Measurements from ENCODE around the gene TMEM191C. TPM values are rescaled to one million over a fixed set of nuclear protein-coding genes. Genes with fewer than 3 reads are reported as not detected.
"Not testable (repeated sequence)": the region's sequence is repeated elsewhere in the genome, so short reads cannot be mapped to it uniquely, and the experiment has no call there.

TMEM191C gene
- polyA plus RNA-seq, 1 experiment = 0.58 TPM

GRCh38 chr22:21441170-21441569 is 26.0 kb upstream of the TMEM191C start:
- H3K27ac ChIP-seq (ENCODE audit: low read depth, low read length); POLR2A ChIA-PET; H3K27me3 ChIP-seq (ENCODE audit: control insufficient read depth, insufficient read depth, low read length); CTCF ChIA-PET; H3K4me3 ChIP-seq (ENCODE audit: low read depth, low read length); DNase-seq (ENCODE audit: low read depth, low spot score); H3K9me3 ChIP-seq (ENCODE audit: control insufficient read depth, insufficient read depth, low read length): not testable (repeated sequence)

GRCh38 chr22:21442123-21442522 is 25.1 kb upstream of the TMEM191C start:
- H3K4me3 ChIP-seq (ENCODE audit: low read depth, low read length); H3K27me3 ChIP-seq (ENCODE audit: control insufficient read depth, insufficient read depth, low read length); H3K9me3 ChIP-seq (ENCODE audit: control insufficient read depth, insufficient read depth, low read length); DNase-seq (ENCODE audit: low read depth, low spot score); H3K27ac ChIP-seq (ENCODE audit: low read depth, low read length); CTCF ChIA-PET; POLR2A ChIA-PET: not testable (repeated sequence)

GRCh38 chr22:21442646-21443045 is 24.5 kb upstream of the TMEM191C start:
- POLR2A ChIA-PET; DNase-seq (ENCODE audit: low read depth, low spot score); H3K9me3 ChIP-seq (ENCODE audit: control insufficient read depth, insufficient read depth, low read length); CTCF ChIA-PET; H3K27me3 ChIP-seq (ENCODE audit: control insufficient read depth, insufficient read depth, low read length); H3K4me3 ChIP-seq (ENCODE audit: low read depth, low read length); H3K27ac ChIP-seq (ENCODE audit: low read depth, low read length): not testable (repeated sequence)

GRCh38 chr22:21443057-21443734 is 24.0 kb upstream of the TMEM191C start:
- Histone ChIP-seq H3K27me3 (ENCODE audit: control insufficient read depth, insufficient read depth, low read length) (no peaks in the 10 kb centered on the region), H3K9me3 (ENCODE audit: control insufficient read depth, insufficient read depth, low read length) (no peaks in the 10 kb centered on the region; the same call in 1 of the 2 replicates), H3K27ac (ENCODE audit: low read depth, low read length) (no peak overlapping the region), H3K4me3 (ENCODE audit: low read depth, low read length) (no peak overlapping the region)
- no peak for TF ChIP-seq CTCF (IDR thresholded peaks at IDR 0.05; ENCODE audit: low read depth, low read length)
- ChIA-PET CTCF (no interaction called here), POLR2A (no interaction called here)
- DNase-seq (ENCODE audit: low read depth, low spot score) = no peak

- H3K4me3 ChIP-seq (ENCODE audit: low read depth, low read length) = no peak overlapping the region
- H3K27me3 ChIP-seq (ENCODE audit: control insufficient read depth, insufficient read depth, low read length) = no peaks in the 10 kb centered on the region
- H3K27ac ChIP-seq (ENCODE audit: low read depth, low read length) = no peak overlapping the region
- ChIA-PET POLR2A (no interaction called here), CTCF (no interaction called here)
- no peak for TF ChIP-seq CTCF (IDR thresholded peaks at IDR 0.05; ENCODE audit: low read depth, low read length)
- DNase-seq (ENCODE audit: low read depth, low spot score) = no peak
- no peaks in the 10 kb centered on the region; the same call in 1 of the 2 replicates for H3K9me3 ChIP-seq (ENCODE audit: control insufficient read depth, insufficient read depth, low read length)
Measured at GRCh38 chr22:21443735-21444421, 23.3 kb upstream of the TMEM191C start.

- CTCF ChIA-PET = no interaction called here
Measured at GRCh38 chr22:21444701-21445436, 22.3 kb upstream of the TMEM191C start.

More at GRCh38 chr22:21444701-21445436, 22.3 kb upstream of the TMEM191C start:
- Histone ChIP-seq H3K27ac (ENCODE audit: low read depth, low read length) (no peak overlapping the region), H3K27me3 (ENCODE audit: control insufficient read depth, insufficient read depth, low read length) (no peaks in the 10 kb centered on the region), H3K9me3 (ENCODE audit: control insufficient read depth, insufficient read depth, low read length) (no peaks in the 10 kb centered on the region; the same call in 1 of the 2 replicates), H3K4me3 (ENCODE audit: low read depth, low read length) (no peak overlapping the region)
- no peak for DNase-seq (ENCODE audit: low read depth, low spot score)
- POLR2A ChIA-PET = no interaction called here
- TF ChIP-seq CTCF (IDR thresholded peaks at IDR 0.05; ENCODE audit: low read depth, low read length) = no peak

Data from AG04450 (cell line).